Activated CD4-positive, alpha-beta T cell treated with anti-CD3 and anti-CD28 coated beads, Interleukin-2, amount 10 ng/mL, durations not matched to agents 7 days and 5 days (primary cell): ENCODE measurements around the gene ELF2. TPM values are rescaled to one million over a fixed set of nuclear protein-coding genes. Genes with fewer than 3 reads are reported as not detected.
"Not testable (repeated sequence)": the region's sequence is repeated elsewhere in the genome, so short reads cannot be mapped to it uniquely, and the experiment has no call there.

Source experiments
- CTCF ChIA-PET: fragments of 350-600 bp; sonication (Branson Sonifier 250); formaldehyde crosslinking; loops from one replicate; lab custom pipeline; 2021; ENCODE audit warnings: antibody characterized with exemption; lab: Charles Lee
- POLR2A ChIA-PET: fragments of 350-600 bp; sonication (Branson Sonifier 250); formaldehyde crosslinking; loops from one replicate; lab custom pipeline; 2021; ENCODE audit warnings: antibody characterized with exemption; lab: Charles Lee
- DNase-seq: peaks from one replicate; pipeline ENCODE4 v3.0.0-alpha.2; 2020
- H3K27ac Mint-ChIP-seq: one replicate; pipeline ENCODE4 v1.8.0; 2021; ENCODE audit warnings: mild to moderate bottlenecking, moderate library complexity, mixed read lengths
- H3K27me3 Mint-ChIP-seq: one replicate; pipeline ENCODE4 v1.8.0; 2021; ENCODE audit warnings: mixed read lengths
- H3K36me3 Mint-ChIP-seq: one replicate; pipeline ENCODE4 v1.8.0; 2021; ENCODE audit warnings: low read depth, mixed read lengths
- H3K4me1 Mint-ChIP-seq: one replicate; pipeline ENCODE4 v1.8.0; 2021; ENCODE audit warnings: mixed read lengths
- H3K4me3 Mint-ChIP-seq: one replicate; pipeline ENCODE4 v1.8.0; 2021; ENCODE audit warnings: mild to moderate bottlenecking, moderate library complexity, mixed read lengths
- H3K9me3 Mint-ChIP-seq: one replicate; pipeline ENCODE4 v1.8.0; 2021; ENCODE audit warnings: mixed read lengths
- total RNA-seq, 2 experiments: library from RNA; stranded (reverse); gene quantifications; one replicate each; pipeline ENCODE4 v1.2.3, GENCODE V29; 2021

The ELF2 gene
- total RNA-seq, 2 experiments from 2014 or later, result 44.5 to 50.6 TPM

- no peak overlapping the region for H3K4me3 Mint-ChIP-seq
- H3K27me3 Mint-ChIP-seq, result no peaks in the 10 kb centered on the region
- POLR2A ChIA-PET, result no interaction called here
- no peak for DNase-seq
- CTCF ChIA-PET, result interaction anchor here (1.3 to 2.6 kb wide), 2 partner anchors 10 to 33 kb away, joined by 3 to 12 read pairs; no protein-coding TSS in a partner anchor
- H3K4me1 Mint-ChIP-seq, result peaks cover 29% of the 10 kb centered on the region
- H3K9me3 Mint-ChIP-seq, result no peaks in the 10 kb centered on the region
- peaks cover 8% of the 10 kb centered on the region for H3K36me3 Mint-ChIP-seq
- peak overlapping the region; percentile 34 for H3K27ac Mint-ChIP-seq
Measured at GRCh38 chr4:139020384-139020783, 156.6 kb downstream of the ELF2 start.

DNA sequence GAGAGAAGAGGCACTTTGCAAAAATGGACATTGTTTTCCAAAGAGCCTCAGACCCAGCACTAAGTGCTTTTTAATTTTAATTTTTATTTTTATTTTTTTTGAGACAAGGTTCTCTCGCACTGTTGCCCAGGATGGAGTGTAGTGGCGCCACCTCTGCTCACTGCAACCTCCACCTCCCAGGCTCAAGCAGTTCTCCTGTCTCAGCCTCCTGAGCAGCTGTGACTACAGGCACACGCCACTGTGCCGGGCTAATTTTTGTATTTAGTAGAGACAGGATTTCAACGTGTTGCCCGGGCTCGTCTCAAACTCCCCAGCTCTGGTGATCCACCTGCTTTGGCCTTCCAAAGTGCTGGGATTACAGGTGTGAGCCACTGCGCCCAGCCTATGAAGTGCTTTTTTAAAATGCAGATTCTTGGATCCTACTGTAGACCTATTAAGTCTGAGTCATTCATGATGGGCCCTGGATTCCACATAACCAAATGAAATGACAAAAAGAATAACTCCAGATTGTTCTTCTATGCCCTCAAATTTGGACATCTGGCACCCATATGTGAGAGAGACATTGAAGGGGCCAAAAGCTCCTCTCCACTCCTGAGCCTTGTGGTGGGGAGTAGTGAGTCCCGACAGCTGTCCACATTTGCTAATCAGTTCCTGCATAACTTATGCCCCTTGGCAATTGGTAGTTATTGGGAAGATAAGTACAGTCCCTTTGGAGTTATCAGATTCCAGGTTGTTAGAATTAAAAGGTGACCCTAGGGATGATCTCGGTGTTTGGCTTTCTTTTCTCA lies 157.9 kb downstream of the ELF2 start:
- Mint-ChIP-seq H3K4me3 (no peak overlapping the region), H3K9me3 (no peaks in the 10 kb centered on the region), H3K27me3 (no peaks in the 10 kb centered on the region), H3K4me1 (peaks cover 37% of the 10 kb centered on the region), H3K27ac (no peak overlapping the region), H3K36me3 (peaks cover 8% of the 10 kb centered on the region)
- POLR2A ChIA-PET, result no interaction called here
- CTCF ChIA-PET, result interaction anchor here (0.6 to 2.6 kb wide), 4 partner anchors 11 to 261 kb away, joined by 3 to 12 read pairs (median 3); partner anchors contain the start of gene MGARP
- DNase-seq, result no peak

- Mint-ChIP-seq H3K27ac (peak overlapping the region; percentile 12), H3K4me3 (no peak overlapping the region), H3K9me3 (no peaks in the 10 kb centered on the region), H3K36me3 (peaks cover 8% of the 10 kb centered on the region), H3K27me3 (no peaks in the 10 kb centered on the region), H3K4me1 (peaks cover 42% of the 10 kb centered on the region)
- ChIA-PET CTCF (interaction anchor here (0.6 to 1.4 kb wide), 3 partner anchors 210 to 426 kb away, joined by 3 read pairs; partner anchors contain the start of gene MGARP), POLR2A (no interaction called here)
- DNase-seq, result no peak
Measured at GRCh38 chr4:139018501-139018900, 158.5 kb downstream of the ELF2 start.

GRCh38 chr4:139017861-139018260 lies 159.2 kb downstream of the ELF2 start:
- POLR2A ChIA-PET, result no interaction called here
- H3K27ac Mint-ChIP-seq, result no peak overlapping the region
- no peaks in the 10 kb centered on the region for H3K9me3 Mint-ChIP-seq
- DNase-seq, result no peak
- CTCF ChIA-PET, result interaction anchor here (1.1 to 1.4 kb wide), 2 partner anchors 262 to 284 kb away, joined by 3 to 4 read pairs; partner anchors contain the start of genes MGARP and NAA15
- peaks cover 42% of the 10 kb centered on the region for H3K4me1 Mint-ChIP-seq
- H3K27me3 Mint-ChIP-seq, result no peaks in the 10 kb centered on the region
- peaks cover 8% of the 10 kb centered on the region for H3K36me3 Mint-ChIP-seq
- H3K4me3 Mint-ChIP-seq, result no peak overlapping the region

- ChIA-PET CTCF (interaction anchor here (0.8 to 3.6 kb wide), 5 partner anchors 11 to 31 kb away, joined by 3 to 18 read pairs (median 3); no protein-coding TSS in a partner anchor), POLR2A (no interaction called here)
- peak; percentile 52 for DNase-seq
- H3K4me3 Mint-ChIP-seq, result peak overlapping the region; percentile 89
- H3K27me3 Mint-ChIP-seq, result no peaks in the 10 kb centered on the region
- peaks cover 40% of the 10 kb centered on the region for H3K4me1 Mint-ChIP-seq
- no peaks in the 10 kb centered on the region for H3K9me3 Mint-ChIP-seq
- H3K27ac Mint-ChIP-seq, result peak overlapping the region; percentile 91
- H3K36me3 Mint-ChIP-seq, result peaks cover 6% of the 10 kb centered on the region
Measured at GRCh38 chr4:139015948-139016471, 161.0 kb downstream of the ELF2 start.

DNA sequence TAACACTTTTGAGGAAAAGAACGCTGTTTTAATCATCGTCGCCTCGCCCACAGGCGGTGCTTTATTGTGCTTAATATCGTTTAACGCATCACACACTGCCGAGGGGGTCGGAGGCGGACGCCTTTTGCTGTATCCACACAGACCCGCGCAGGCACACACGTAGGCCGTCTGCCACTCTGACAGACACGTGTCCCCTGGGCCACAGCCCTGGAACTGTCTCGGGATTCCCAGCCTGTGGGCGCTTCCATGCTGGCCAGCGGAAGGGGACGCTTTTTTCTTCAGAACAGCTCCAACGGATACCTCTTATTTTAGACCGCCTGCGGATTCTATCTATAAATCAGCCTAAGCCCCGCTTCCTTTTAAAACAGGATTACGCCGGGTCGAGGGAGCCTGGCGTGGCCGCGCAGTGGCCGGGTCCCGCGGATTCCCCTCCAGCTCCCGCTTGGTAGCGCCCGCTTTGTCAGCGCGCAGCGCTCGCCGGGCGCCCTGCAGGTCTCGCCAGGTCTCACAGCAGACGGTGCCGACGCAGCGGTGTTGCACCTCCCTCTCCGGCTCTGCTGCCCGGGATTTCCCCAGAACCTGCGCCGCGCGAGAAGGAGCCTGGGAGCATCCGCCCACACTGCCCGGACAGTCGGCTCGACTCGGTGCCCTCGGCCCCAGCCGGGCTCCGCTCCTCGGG lies 161.6 kb downstream of the ELF2 start, which contains the start of gene NOCT:
NOCT (plus strand) TSS at position 513 of the 679 bp plus-strand sequence. CDS start 201 bp downstream, outside the sequence.
- ChIA-PET CTCF (interaction anchor here (1.1 to 3.6 kb wide), 3 partner anchors 11 to 22 kb away, joined by 3 to 18 read pairs (median 4); no protein-coding TSS in a partner anchor), POLR2A (no interaction called here)
- Mint-ChIP-seq H3K4me3 (peak within 1 kb of the TSS; percentile 89), H3K9me3 (no peaks in the 10 kb centered on the region), H3K4me1 (peaks cover 40% of the 10 kb centered on the region), H3K27ac (peak within 1 kb of the TSS; percentile 94), H3K36me3 (peaks cover 6% of the 10 kb centered on the region), H3K27me3 (no peaks in the 10 kb centered on the region)
- peak; percentile 92 for DNase-seq

- no peak for DNase-seq
- Mint-ChIP-seq H3K4me3 (peak overlapping the region; percentile 89), H3K9me3 (no peaks in the 10 kb centered on the region), H3K36me3 (peaks cover 6% of the 10 kb centered on the region), H3K27me3 (no peaks in the 10 kb centered on the region), H3K4me1 (peaks cover 38% of the 10 kb centered on the region), H3K27ac (peak overlapping the region; percentile 94)
- POLR2A ChIA-PET, result no interaction called here
- CTCF ChIA-PET, result interaction anchor here (1.1 to 3.6 kb wide), 3 partner anchors 10 to 21 kb away, joined by 3 to 18 read pairs (median 4); no protein-coding TSS in a partner anchor
Measured at GRCh38 chr4:139014371-139015268, 162.4 kb downstream of the ELF2 start.

DNA sequence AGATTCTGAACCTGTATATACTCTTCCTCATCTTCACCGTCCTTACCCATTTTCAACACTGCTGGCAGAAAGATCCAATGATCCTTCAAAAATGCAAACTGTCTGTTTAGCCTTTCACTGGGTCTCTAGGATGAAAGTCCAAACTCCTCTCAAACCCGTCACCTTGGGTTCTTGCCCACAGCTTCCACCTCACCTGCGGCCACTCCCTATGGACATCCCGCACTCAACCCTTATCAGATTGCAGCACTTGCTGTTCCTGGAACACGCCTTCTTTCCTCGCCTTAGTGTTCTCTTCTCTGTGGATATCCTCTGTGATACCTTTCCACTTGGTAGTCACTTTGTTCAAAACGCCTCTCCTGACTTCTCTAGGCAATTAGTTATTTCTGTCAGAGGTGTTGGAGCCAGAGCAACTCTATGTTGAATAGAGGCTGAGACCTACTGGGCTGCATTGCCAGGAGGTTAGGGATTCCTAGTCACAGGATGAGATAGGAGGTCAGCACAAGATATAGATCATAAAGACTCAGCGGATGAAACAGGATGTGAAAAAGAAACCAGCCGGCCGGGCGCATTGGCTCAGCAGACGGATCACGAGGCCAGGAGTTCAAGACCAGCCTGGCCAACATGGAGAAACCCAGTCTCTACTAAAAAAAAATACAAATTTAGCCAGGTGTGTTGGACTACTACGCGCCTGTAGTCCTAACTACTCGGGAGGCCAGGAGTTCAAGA lies 165.6 kb downstream of the ELF2 start:
- ChIA-PET POLR2A (no interaction called here), CTCF (no interaction called here)
- peaks cover 2% of the 10 kb centered on the region for H3K36me3 Mint-ChIP-seq
- no peak overlapping the region for H3K4me3 Mint-ChIP-seq
- peaks cover 6% of the 10 kb centered on the region for H3K9me3 Mint-ChIP-seq
- H3K4me1 Mint-ChIP-seq, result peaks cover 18% of the 10 kb centered on the region
- no peaks in the 10 kb centered on the region for H3K27me3 Mint-ChIP-seq
- DNase-seq, result no peak
- no peak overlapping the region for H3K27ac Mint-ChIP-seq

- Mint-ChIP-seq H3K4me1 (peaks cover 10% of the 10 kb centered on the region), H3K27ac (no peak overlapping the region), H3K27me3 (no peaks in the 10 kb centered on the region), H3K9me3 (peaks cover 6% of the 10 kb centered on the region), H3K36me3 (no peaks in the 10 kb centered on the region), H3K4me3 (no peak overlapping the region)
- no peak for DNase-seq
- CTCF ChIA-PET, result interaction anchor here (0.6 to 1.0 kb wide), 2 partner anchors 21 to 26 kb away, joined by 3 read pairs; no protein-coding TSS in a partner anchor
- POLR2A ChIA-PET, result interaction anchor here (0.7 kb wide), 1 partner anchor 31 kb away, joined by 5 read pairs; no protein-coding TSS in a partner anchor
Measured at GRCh38 chr4:139009702-139010101, 167.3 kb downstream of the ELF2 start.

DNA sequence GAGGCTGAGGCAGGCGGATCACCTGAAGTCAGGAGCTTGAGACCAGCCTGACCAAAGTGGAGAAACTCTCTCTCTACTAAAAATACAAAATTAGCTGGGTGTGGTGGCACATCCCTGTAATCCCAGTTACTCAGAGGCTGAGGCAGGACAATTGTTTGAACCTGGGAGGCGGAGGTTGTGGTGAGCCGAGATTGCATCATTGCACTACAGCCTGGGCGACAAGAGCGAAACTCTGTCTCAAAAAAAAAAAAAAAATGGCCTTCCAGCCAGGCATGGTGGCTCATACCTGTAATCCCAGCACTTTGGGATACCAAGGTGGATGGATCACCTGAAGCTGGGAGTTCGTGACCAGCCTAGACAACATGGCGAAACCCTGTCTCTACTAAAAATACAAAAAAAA lies 168.7 kb downstream of the ELF2 start:
- H3K27ac Mint-ChIP-seq, H3K9me3 Mint-ChIP-seq, DNase-seq, POLR2A ChIA-PET, H3K27me3 Mint-ChIP-seq, H3K4me1 Mint-ChIP-seq, H3K4me3 Mint-ChIP-seq, H3K36me3 Mint-ChIP-seq: not testable (repeated sequence)
- CTCF ChIA-PET, result interaction anchor here (0.7 kb wide), 1 partner anchor 12 kb away, joined by 3 read pairs; no protein-coding TSS in a partner anchor

DNA sequence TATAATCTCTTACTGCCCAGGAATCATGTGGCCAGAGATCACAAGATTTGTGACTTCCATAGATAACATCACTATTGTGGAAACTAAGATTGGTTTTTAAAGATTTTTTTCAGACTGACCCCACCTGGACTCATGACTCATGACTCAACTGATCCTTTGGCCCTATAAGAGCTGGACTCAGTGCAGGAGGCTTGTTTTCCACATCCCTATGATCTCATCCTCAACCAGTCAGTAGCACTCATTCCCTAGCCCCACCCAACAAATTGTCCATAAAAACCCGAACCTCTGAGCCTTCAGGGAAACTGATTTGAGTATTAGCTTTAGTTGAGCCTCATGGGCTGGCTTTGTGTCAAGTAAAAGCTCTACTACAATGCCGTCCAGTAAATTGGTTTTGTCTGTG lies 169.4 kb downstream of the ELF2 start:
- CTCF ChIA-PET, result interaction anchor here (0.7 kb wide), 1 partner anchor 12 kb away, joined by 3 read pairs; no protein-coding TSS in a partner anchor
- no peaks in the 10 kb centered on the region for H3K36me3 Mint-ChIP-seq
- H3K27me3 Mint-ChIP-seq, result no peaks in the 10 kb centered on the region
- H3K4me3 Mint-ChIP-seq, result no peak overlapping the region
- H3K4me1 Mint-ChIP-seq, result no peaks in the 10 kb centered on the region
- POLR2A ChIA-PET, result no interaction called here
- H3K9me3 Mint-ChIP-seq, result peaks cover 6% of the 10 kb centered on the region
- no peak overlapping the region for H3K27ac Mint-ChIP-seq
- DNase-seq, result no peak
